Hepatocyte (in vitro differentiated cells): ENCODE data around the gene TTLL7. TPM values are rescaled to one million over a fixed set of nuclear protein-coding genes. Genes with fewer than 3 reads are reported as not detected.

ENCODE experiments used
- DNase-seq: peaks from one replicate; pipeline ENCODE4 v3.0.0-alpha.2; 2016; ENCODE audit warnings: low spot score
- H2AFZ ChIP-seq: fragments of 200-600 bp; sonication (generic); 2 replicates; pipeline ENCODE4 v1.6.0; 2016; ENCODE audit warnings: antibody characterized with exemption, mild to moderate bottlenecking
- H3K27ac ChIP-seq: fragments of 200-600 bp; sonication (generic); 2 replicates; pipeline ENCODE4 v1.5.1; 2016; ENCODE audit warnings: mild to moderate bottlenecking
- H3K27me3 ChIP-seq: fragments of 200-600 bp; sonication (generic); 2 replicates; pipeline ENCODE4 v1.6.1; 2016
- H3K36me3 ChIP-seq: fragments of 200-600 bp; sonication (generic); replicated peaks from 2 replicates; pipeline ENCODE4 v1.5.1; 2016; ENCODE audit warnings: low read depth; ENCODE audit not compliant: insufficient read depth
- H3K4me1 ChIP-seq: fragments of 200-600 bp; sonication (generic); 2 replicates; pipeline ENCODE4 v1.5.1; 2016; ENCODE audit warnings: mild to moderate bottlenecking, moderate library complexity; ENCODE audit not compliant: insufficient read depth
- H3K4me2 ChIP-seq: fragments of 200-600 bp; sonication (generic); 2 replicates; pipeline ENCODE4 v1.6.0; 2016
- H3K4me3 ChIP-seq: fragments of 200-600 bp; sonication (generic); 2 replicates; pipeline ENCODE4 v1.5.1; 2016; ENCODE audit warnings: mild to moderate bottlenecking
- H3K79me2 ChIP-seq: fragments of 200-600 bp; sonication (generic); 2 replicates; pipeline ENCODE4 v1.6.0; 2017; ENCODE audit warnings: mild to moderate bottlenecking
- H3K9me2 ChIP-seq: fragments of 200-600 bp; sonication (generic); replicated peaks from 2 replicates; pipeline ENCODE4 v1.6.0; 2017; ENCODE audit warnings: mild to moderate bottlenecking; ENCODE audit not compliant: insufficient read depth
- H3K9me3 ChIP-seq: fragments of 200-600 bp; sonication (generic); 2 replicates; pipeline ENCODE4 v1.5.1; 2016; ENCODE audit warnings: low read depth, mild to moderate bottlenecking
- H4K20me1 ChIP-seq: fragments of 200-600 bp; sonication (generic); 2 replicates; pipeline ENCODE4 v1.6.0; 2016; ENCODE audit warnings: mild to moderate bottlenecking; ENCODE audit not compliant: insufficient read depth, poor library complexity, severe bottlenecking
- EZH2 ChIP-seq: fragments of 200-600 bp; sonication (generic); IDR thresholded peaks from 2 replicates; pipeline ENCODE4 v1.6.1; 2016; ENCODE audit warnings: antibody characterized with exemption, mild to moderate bottlenecking, borderline replicate concordance
- EZH2phosphoT487 ChIP-seq: fragments of 200-600 bp; sonication (generic); IDR thresholded peaks from one replicate; pipeline ENCODE4 v1.6.1; 2018; ENCODE audit warnings: antibody characterized with exemption, mild to moderate bottlenecking, low read depth, moderate library complexity; ENCODE audit not compliant: unreplicated experiment, severe bottlenecking
- WGBS: methylation state at CpG from one replicate; pipeline ENCODE4 v1.1.6; 2016; ENCODE audit warnings: low lambda C conversion rate; ENCODE audit errors: missing lambda C conversion rate; 5-methylcytosine and 5-hydroxymethylcytosine counted together
- polyA plus RNA-seq: library from polyadenylated mRNA; unstranded; fragments of >200 nt; fragmentation: Nextera tagmentation; extraction: Ambion mirVana; gene quantifications from 2 replicates; pipeline ENCODE4 v1.2.1, GENCODE V29; 2016
- total RNA-seq: library from RNA; depleted of rRNA; stranded (reverse); fragments of >200 nt; gene quantifications from 2 replicates; pipeline ENCODE4 v1.2.3, GENCODE V29; 2014
- TF ChIP-seq, protein P1 (sequence below): fragments of 200-600 bp; sonication (generic); IDR thresholded peaks from 2 replicates; pipeline ENCODE4 v1.5.1; 2016; ENCODE audit warnings: antibody characterized with exemption, mild to moderate bottlenecking; ENCODE audit not compliant: poor library complexity

The TTLL7 gene
- total and polyA plus RNA-seq, 2 experiments from 2014 or later = 1.9 to 3.5 TPM

DNA sequence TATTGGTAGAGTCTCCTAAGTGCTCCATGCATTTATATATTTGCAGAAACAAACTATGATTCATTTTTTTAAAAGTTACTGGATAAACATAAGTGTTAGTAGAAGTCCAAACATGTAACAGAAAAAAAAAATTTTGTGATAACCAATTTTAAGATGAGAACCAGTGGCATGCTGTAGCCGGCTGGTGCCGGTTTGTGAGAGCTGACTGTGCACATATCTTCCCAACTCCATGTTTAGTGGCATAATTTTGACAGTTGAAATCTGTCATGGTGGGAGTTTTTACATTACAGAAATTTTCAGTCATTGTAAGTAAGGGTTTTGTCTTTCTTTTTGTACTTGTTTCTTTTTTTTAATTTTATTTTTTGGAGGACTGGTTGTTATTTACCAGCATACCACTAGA, 141.2 kb downstream of the TTLL7 start:
- no peaks in the 10 kb centered on the region for H3K27me3 ChIP-seq
- H3K79me2 ChIP-seq = no peaks in the 10 kb centered on the region
- no peaks in the 10 kb centered on the region for H3K4me1 ChIP-seq
- H3K9me2 ChIP-seq = no peaks in the 10 kb centered on the region
- no peak for DNase-seq
- H4K20me1 ChIP-seq = no peaks in the 10 kb centered on the region
- H3K27ac ChIP-seq = no peak overlapping the region
- no peak overlapping the region for H3K4me3 ChIP-seq
- TF ChIP-seq, protein P1, sequence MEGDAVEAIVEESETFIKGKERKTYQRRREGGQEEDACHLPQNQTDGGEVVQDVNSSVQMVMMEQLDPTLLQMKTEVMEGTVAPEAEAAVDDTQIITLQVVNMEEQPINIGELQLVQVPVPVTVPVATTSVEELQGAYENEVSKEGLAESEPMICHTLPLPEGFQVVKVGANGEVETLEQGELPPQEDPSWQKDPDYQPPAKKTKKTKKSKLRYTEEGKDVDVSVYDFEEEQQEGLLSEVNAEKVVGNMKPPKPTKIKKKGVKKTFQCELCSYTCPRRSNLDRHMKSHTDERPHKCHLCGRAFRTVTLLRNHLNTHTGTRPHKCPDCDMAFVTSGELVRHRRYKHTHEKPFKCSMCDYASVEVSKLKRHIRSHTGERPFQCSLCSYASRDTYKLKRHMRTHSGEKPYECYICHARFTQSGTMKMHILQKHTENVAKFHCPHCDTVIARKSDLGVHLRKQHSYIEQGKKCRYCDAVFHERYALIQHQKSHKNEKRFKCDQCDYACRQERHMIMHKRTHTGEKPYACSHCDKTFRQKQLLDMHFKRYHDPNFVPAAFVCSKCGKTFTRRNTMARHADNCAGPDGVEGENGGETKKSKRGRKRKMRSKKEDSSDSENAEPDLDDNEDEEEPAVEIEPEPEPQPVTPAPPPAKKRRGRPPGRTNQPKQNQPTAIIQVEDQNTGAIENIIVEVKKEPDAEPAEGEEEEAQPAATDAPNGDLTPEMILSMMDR = no peak
- no peak for TF ChIP-seq EZH2
- TF ChIP-seq EZH2phosphoT487 = no peak
- H3K36me3 ChIP-seq = no peaks in the 10 kb centered on the region
- WGBS = 82% methylated on average over 2 of the region's 2 CpGs
- no peak overlapping the region for H2AFZ ChIP-seq
- H3K4me2 ChIP-seq = no peak overlapping the region
- no peaks in the 10 kb centered on the region for H3K9me3 ChIP-seq

GRCh38 chr1:83857103-83857502, 141.8 kb downstream of the TTLL7 start:
- Histone ChIP-seq H3K27me3 (no peaks in the 10 kb centered on the region), H3K4me1 (no peaks in the 10 kb centered on the region), H3K36me3 (no peaks in the 10 kb centered on the region), H4K20me1 (no peaks in the 10 kb centered on the region), H3K4me3 (no peak overlapping the region), H3K9me2 (no peaks in the 10 kb centered on the region), H2AFZ (no peak overlapping the region), H3K79me2 (no peaks in the 10 kb centered on the region), H3K9me3 (no peaks in the 10 kb centered on the region), H3K4me2 (no peak overlapping the region), H3K27ac (no peak overlapping the region)
- DNase-seq = peak; percentile 46
- 55% methylated on average over 1 of the region's 1 CpG for WGBS
- TF ChIP-seq, protein P1 = peak; percentile 71
- TF ChIP-seq EZH2phosphoT487 = no peak
- no peak for TF ChIP-seq EZH2

- Histone ChIP-seq H3K9me2 (no peaks in the 10 kb centered on the region), H2AFZ (no peak overlapping the region), H3K4me2 (no peak overlapping the region), H3K4me1 (no peaks in the 10 kb centered on the region), H3K27ac (no peak overlapping the region), H3K9me3 (no peaks in the 10 kb centered on the region), H3K27me3 (no peaks in the 10 kb centered on the region), H3K4me3 (no peak overlapping the region), H3K36me3 (no peaks in the 10 kb centered on the region), H4K20me1 (no peaks in the 10 kb centered on the region), H3K79me2 (no peaks in the 10 kb centered on the region)
- WGBS = 76% methylated on average over 2 of the region's 2 CpGs
- TF ChIP-seq, protein P1 = no peak
- TF ChIP-seq EZH2 = no peak
- no peak for TF ChIP-seq EZH2phosphoT487
- no peak for DNase-seq
Measured at GRCh38 chr1:83856381-83856780, 142.6 kb downstream of the TTLL7 start.

- Histone ChIP-seq H3K4me3 (no peak overlapping the region), H3K27ac (no peak overlapping the region), H3K79me2 (no peaks in the 10 kb centered on the region), H3K27me3 (no peaks in the 10 kb centered on the region), H3K4me1 (peaks cover 8% of the 10 kb centered on the region), H3K9me2 (no peaks in the 10 kb centered on the region), H3K4me2 (no peak overlapping the region), H4K20me1 (no peaks in the 10 kb centered on the region), H2AFZ (no peak overlapping the region), H3K36me3 (no peaks in the 10 kb centered on the region), H3K9me3 (no peaks in the 10 kb centered on the region)
- 94% methylated on average over 1 of the region's 1 CpG for WGBS
- no peak for DNase-seq
- no peak for TF ChIP-seq EZH2
- TF ChIP-seq, protein P1 = no peak
- no peak for TF ChIP-seq EZH2phosphoT487
Measured at GRCh38 chr1:83854456-83854855, 144.5 kb downstream of the TTLL7 start.
